HG03039 (cell line): ENCODE data around the gene TBC1D10B.
A peak's percentile ranks its signal among the peaks of the same experiment; 100 is the strongest.
"Not testable (repeated sequence)": the region's sequence is repeated elsewhere in the genome, so short reads cannot be mapped to it uniquely, and the experiment has no call there.

Experiments
- ATAC-seq: cut with Tn5 transposase; IDR thresholded peaks from one replicate; pipeline ENCODE4 v1.9.1; 2021; ENCODE audit warnings: mild to moderate bottlenecking, moderate library complexity; ENCODE audit not compliant: unreplicated experiment

Gene TBC1D10B

GRCh38 chr16:30337964-30338357 is 32.3 kb downstream of the TBC1D10B start:
- not testable (repeated sequence) for ATAC-seq

DNA sequence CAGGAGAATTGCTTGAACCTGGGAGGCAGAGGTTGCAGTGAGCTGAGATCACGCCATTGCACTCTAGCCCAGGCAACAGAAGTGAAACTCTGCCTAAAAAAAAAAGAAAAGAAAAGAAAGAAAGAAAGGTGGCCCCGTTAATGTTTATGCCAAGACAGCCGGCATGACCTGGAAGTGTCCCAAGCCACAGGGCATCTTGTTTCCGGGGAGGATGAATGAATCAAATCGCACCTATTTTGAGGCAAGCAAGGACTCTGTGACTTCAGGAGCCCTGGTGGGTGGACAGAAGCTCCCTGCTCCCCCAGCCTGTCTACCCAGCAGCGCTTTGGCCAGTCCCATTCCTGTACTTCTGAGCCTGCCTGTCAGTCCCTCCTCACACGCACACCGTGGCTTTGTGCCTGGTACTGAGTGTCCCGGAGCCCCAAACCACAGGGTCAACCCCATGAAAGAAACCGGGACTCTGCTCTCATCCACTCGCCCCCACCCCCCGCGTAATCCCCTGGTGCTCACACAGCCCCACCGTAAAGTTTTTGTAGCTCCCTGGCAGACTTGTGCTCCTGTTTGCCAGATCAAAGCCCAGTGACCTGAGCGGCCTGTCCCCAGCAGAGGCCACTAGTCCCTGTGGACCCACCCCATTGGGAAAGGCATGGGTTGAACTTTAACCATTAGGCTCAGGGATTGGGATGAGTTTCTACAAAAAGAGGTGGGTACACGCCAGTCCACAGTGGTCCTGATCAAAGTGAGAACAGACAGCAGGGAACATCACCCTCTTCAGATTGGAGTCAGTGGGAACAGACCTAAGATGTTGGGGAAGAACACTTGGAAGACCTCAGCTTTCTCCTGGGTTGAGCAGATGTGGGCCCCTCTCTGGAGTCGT is 34.5 kb downstream of the TBC1D10B start:
- ATAC-seq = no peak

GRCh38 chr16:30335028-30335597 is 35.2 kb downstream of the TBC1D10B start:
- peak; percentile 72 for ATAC-seq

GRCh38 chr16:30334473-30334989 is 35.8 kb downstream of the TBC1D10B start:
- peak; percentile 83 for ATAC-seq

DNA sequence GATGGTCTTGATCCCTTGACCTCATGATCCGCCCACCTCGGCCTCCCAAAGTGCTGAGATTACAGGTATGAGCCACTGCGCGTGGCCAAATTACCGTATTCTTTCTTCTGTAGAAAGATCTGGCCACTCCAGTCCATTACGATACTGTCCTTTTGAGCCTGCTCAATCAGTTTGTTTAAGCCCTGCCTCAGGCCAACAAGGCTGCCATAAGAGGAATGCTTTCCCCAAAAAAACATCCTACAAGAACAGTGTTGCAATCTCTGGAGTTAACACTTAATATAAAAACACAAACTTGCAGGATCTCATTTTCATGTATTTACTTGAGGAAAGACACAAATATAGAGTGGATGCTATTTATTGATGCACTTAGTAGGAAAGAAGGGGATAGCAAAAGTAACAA is 46.1 kb downstream of the TBC1D10B start:
- not testable (repeated sequence) for ATAC-seq

- not testable (repeated sequence) for ATAC-seq
Observed at GRCh38 chr16:30318647-30319046, 51.6 kb downstream of the TBC1D10B start.

GRCh38 chr16:30310937-30311336 is 59.4 kb downstream of the TBC1D10B start:
- ATAC-seq = not testable (repeated sequence)

GRCh38 chr16:30309255-30309654 is 61.0 kb downstream of the TBC1D10B start:
- ATAC-seq = not testable (repeated sequence)
